Ectodermal cell (in vitro differentiated cells): ENCODE results near the gene PIGB.
A peak's percentile ranks its signal among the peaks of the same experiment; 100 is the strongest.
"Not testable (repeated sequence)": the region's sequence is repeated elsewhere in the genome, so short reads cannot be mapped to it uniquely, and the experiment has no call there.

Experiments used
- H3K27ac ChIP-seq: 2 replicates; pipeline ENCODE4 v1.7.0; 2013; ENCODE audit warnings: mild to moderate bottlenecking, low read depth, low read length; ENCODE audit not compliant: insufficient read depth, poor library complexity, severe bottlenecking
- H3K27me3 ChIP-seq: 2 replicates; pipeline ENCODE4 v1.7.0; 2013; ENCODE audit warnings: mild to moderate bottlenecking, low read length; ENCODE audit not compliant: insufficient read depth, control insufficient read depth, poor library complexity, severe bottlenecking
- H3K36me3 ChIP-seq: one replicate; pipeline ENCODE4 v1.7.0; 2013; ENCODE audit warnings: low read length; ENCODE audit not compliant: control insufficient read depth, insufficient read depth
- H3K4me1 ChIP-seq: one replicate; pipeline ENCODE4 v1.7.0; 2013; ENCODE audit warnings: low read length; ENCODE audit not compliant: control insufficient read depth, insufficient read depth
- H3K4me3 ChIP-seq: 2 replicates; pipeline ENCODE4 v1.7.0; 2013; ENCODE audit warnings: low read depth, low read length, control low read depth; ENCODE audit not compliant: insufficient read depth
- H3K9me3 ChIP-seq: 2 replicates; pipeline ENCODE4 v1.7.0; 2013; ENCODE audit warnings: mild to moderate bottlenecking, low read length, moderate library complexity; ENCODE audit not compliant: control insufficient read depth
- WGBS, 2 experiments: methylation state at CpG; one replicate each; pipeline ENCODE4 v1.1.7; 2013; ENCODE audit warnings: missing lambda C conversion rate in 2 of 2; 5-methylcytosine and 5-hydroxymethylcytosine counted together

PIGB gene

GRCh38 chr15:55302801-55303200 lies 16.2 kb upstream of the PIGB start:
- not testable (repeated sequence) for H3K9me3 ChIP-seq, H3K27me3 ChIP-seq, H3K4me1 ChIP-seq, H3K27ac ChIP-seq, H3K4me3 ChIP-seq, H3K36me3 ChIP-seq
- WGBS, 2 experiments = 96 to 100% methylated on average over 6 to 14 of the region's 32 CpGs

- WGBS, 2 experiments = 73 to 80% methylated on average over 3 of the region's 4 CpGs
- no peaks in the 10 kb centered on the region for H3K9me3 ChIP-seq
- H3K36me3 ChIP-seq = no peaks in the 10 kb centered on the region
- no peaks in the 10 kb centered on the region for H3K4me1 ChIP-seq
- H3K27ac ChIP-seq = peak overlapping the region; percentile 74
- no peaks in the 10 kb centered on the region for H3K27me3 ChIP-seq
- H3K4me3 ChIP-seq = peak overlapping the region; percentile 91
Measured at GRCh38 chr15:55319537-55320237, 665 bp downstream of the PIGB start.

- Histone ChIP-seq H3K36me3 (no peaks in the 10 kb centered on the region), H3K4me3 (no peak overlapping the region), H3K27me3 (no peaks in the 10 kb centered on the region), H3K4me1 (no peaks in the 10 kb centered on the region), H3K27ac (no peak overlapping the region), H3K9me3 (no peaks in the 10 kb centered on the region)
- 94 to 96% methylated on average over 1 of the region's 2 CpGs for WGBS, 2 experiments
Measured at GRCh38 chr15:55320238-55320550, 1.2 kb downstream of the PIGB start.

- H3K27me3 ChIP-seq = no peaks in the 10 kb centered on the region
- no peaks in the 10 kb centered on the region for H3K36me3 ChIP-seq
- no CpG with 5 or more reads among the region's 1 CpG for WGBS, 2 experiments
- H3K4me3 ChIP-seq = no peak overlapping the region
- no peaks in the 10 kb centered on the region for H3K4me1 ChIP-seq
- H3K9me3 ChIP-seq = no peaks in the 10 kb centered on the region
- H3K27ac ChIP-seq = no peak overlapping the region
Measured at GRCh38 chr15:55320963-55321362, 1.9 kb downstream of the PIGB start.

GRCh38 chr15:55322467-55322866 lies 3.4 kb downstream of the PIGB start:
- Histone ChIP-seq H3K4me3 (no peak overlapping the region), H3K4me1 (no peaks in the 10 kb centered on the region), H3K9me3 (no peaks in the 10 kb centered on the region), H3K27me3 (no peaks in the 10 kb centered on the region), H3K36me3 (no peaks in the 10 kb centered on the region), H3K27ac (no peak overlapping the region)
- WGBS, 2 experiments = 76 to 84% methylated on average over 4 to 5 of the region's 5 CpGs

- Histone ChIP-seq H3K27me3 (no peaks in the 10 kb centered on the region), H3K4me1 (no peaks in the 10 kb centered on the region), H3K9me3 (no peaks in the 10 kb centered on the region), H3K36me3 (no peaks in the 10 kb centered on the region), H3K27ac (no peak overlapping the region), H3K4me3 (no peak overlapping the region)
- WGBS, 2 experiments = 93% methylated on average over 1 of the region's 1 CpG; no CpG with 5 or more reads in 1 of the 2 experiments
Measured at GRCh38 chr15:55327387-55327786, 8.4 kb downstream of the PIGB start.

- Histone ChIP-seq H3K4me1 (no peaks in the 10 kb centered on the region), H3K9me3 (no peaks in the 10 kb centered on the region), H3K27me3 (no peaks in the 10 kb centered on the region), H3K36me3 (no peaks in the 10 kb centered on the region), H3K27ac (no peak overlapping the region), H3K4me3 (no peak overlapping the region)
- WGBS, 2 experiments = 77 to 87% methylated on average over 4 to 5 of the region's 5 CpGs
Measured at GRCh38 chr15:55334371-55334770, 15.3 kb downstream of the PIGB start.

- Histone ChIP-seq H3K36me3 (no peaks in the 10 kb centered on the region), H3K9me3 (no peaks in the 10 kb centered on the region), H3K27ac (no peak overlapping the region), H3K4me1 (no peaks in the 10 kb centered on the region), H3K27me3 (no peaks in the 10 kb centered on the region), H3K4me3 (no peak overlapping the region)
- 100% methylated on average over 1 of the region's 1 CpG; no CpG with 5 or more reads in 1 of the 2 experiments for WGBS, 2 experiments
Measured at GRCh38 chr15:55334997-55335396, 16.0 kb downstream of the PIGB start.

- Histone ChIP-seq H3K4me3 (no peak overlapping the region), H3K4me1 (no peaks in the 10 kb centered on the region), H3K27me3 (no peaks in the 10 kb centered on the region), H3K9me3 (no peaks in the 10 kb centered on the region), H3K36me3 (no peaks in the 10 kb centered on the region), H3K27ac (no peak overlapping the region)
- WGBS, 2 experiments = 82 to 85% methylated on average over 1 of the region's 1 CpG
Measured at GRCh38 chr15:55337160-55337559, 18.1 kb downstream of the PIGB start.

- Histone ChIP-seq H3K36me3 (no peaks in the 10 kb centered on the region), H3K27ac (no peak overlapping the region), H3K4me3 (no peak overlapping the region), H3K4me1 (peaks cover 6% of the 10 kb centered on the region), H3K27me3 (no peaks in the 10 kb centered on the region), H3K9me3 (no peaks in the 10 kb centered on the region)
- WGBS, 2 experiments = 85 to 86% methylated on average over 2 of the region's 2 CpGs
Measured at GRCh38 chr15:55343168-55343567, 24.1 kb downstream of the PIGB start.

- H3K27me3 ChIP-seq = no peaks in the 10 kb centered on the region
- no peak overlapping the region for H3K4me3 ChIP-seq
- peaks cover 6% of the 10 kb centered on the region for H3K4me1 ChIP-seq
- H3K27ac ChIP-seq = no peak overlapping the region
- no peaks in the 10 kb centered on the region for H3K9me3 ChIP-seq
- 40 to 66% methylated on average over 1 to 2 of the region's 2 CpGs for WGBS, 2 experiments
- H3K36me3 ChIP-seq = no peaks in the 10 kb centered on the region
Measured at GRCh38 chr15:55344206-55344605, 25.2 kb downstream of the PIGB start.
